ENCODE results near the gene ARHGEF2. TPM values are rescaled to one million over a fixed set of nuclear protein-coding genes. Genes with fewer than 3 reads are reported as not detected.

ARHGEF2 gene
- total and polyA plus RNA-seq, 9 of the 15 experiments (the other 6 are each of a cell fraction or from before 2014, with no cell fraction given): 7.1 to 162 (median 62.2) TPM

- TF ChIP-seq MNT (conservative IDR thresholded peaks at IDR 0.05) (no peak), BACH1 (tag; IDR thresholded peaks at IDR 0.05) (no peak; the same call in 1 of the 2 replicates), ZC3H4 (CRISPR knock-in tag; IDR thresholded peaks at IDR 0.05; ENCODE audit: borderline replicate concordance) (no peak), MLLT1 (IDR thresholded peaks at IDR 0.05) (peak in 1 of 2 experiments; percentile 98; a peak in 2 of 4 replicates), PYGO2 (tag; IDR thresholded peaks at IDR 0.05) (no peak), KDM1A (IDR thresholded peaks at IDR 0.05) (no peak), POLR2G (IDR thresholded peaks at IDR 0.05; ENCODE audit: low read depth, low read length) (no peak), ZNF668 (CRISPR knock-in tag; IDR thresholded peaks at IDR 0.05) (no peak), NR2F6 (CRISPR knock-in tag; IDR thresholded peaks at IDR 0.05) (no peak), DMBX1 (CRISPR knock-in tag; IDR thresholded peaks at IDR 0.05; ENCODE audit: borderline replicate concordance) (no peak), THAP7 (CRISPR knock-in tag; IDR thresholded peaks at IDR 0.05) (no peak), ZNF445 (CRISPR knock-in tag; IDR thresholded peaks at IDR 0.05; ENCODE audit: low read depth) (0 out of 2 replicates have a peak, but pooled peaks have one; percentile 35), HLTF (IDR thresholded peaks at IDR 0.05) (peak; percentile 46; the same call in 1 of the 2 replicates), MBD1 (CRISPR knock-in tag; IDR thresholded peaks at IDR 0.05) (0 out of 2 replicates have a peak, but pooled peaks have one; percentile 10), POU5F1 (IDR thresholded peaks at IDR 0.05; ENCODE audit: borderline replicate concordance, low read depth, low read length, partially characterized antibody) (no peak), CCNT2 (IDR thresholded peaks at IDR 0.05; ENCODE audit: borderline replicate concordance, extremely low read depth, insufficient read length, low read depth, low read length) (no peak)
- TF ChIP-seq, protein P1, sequence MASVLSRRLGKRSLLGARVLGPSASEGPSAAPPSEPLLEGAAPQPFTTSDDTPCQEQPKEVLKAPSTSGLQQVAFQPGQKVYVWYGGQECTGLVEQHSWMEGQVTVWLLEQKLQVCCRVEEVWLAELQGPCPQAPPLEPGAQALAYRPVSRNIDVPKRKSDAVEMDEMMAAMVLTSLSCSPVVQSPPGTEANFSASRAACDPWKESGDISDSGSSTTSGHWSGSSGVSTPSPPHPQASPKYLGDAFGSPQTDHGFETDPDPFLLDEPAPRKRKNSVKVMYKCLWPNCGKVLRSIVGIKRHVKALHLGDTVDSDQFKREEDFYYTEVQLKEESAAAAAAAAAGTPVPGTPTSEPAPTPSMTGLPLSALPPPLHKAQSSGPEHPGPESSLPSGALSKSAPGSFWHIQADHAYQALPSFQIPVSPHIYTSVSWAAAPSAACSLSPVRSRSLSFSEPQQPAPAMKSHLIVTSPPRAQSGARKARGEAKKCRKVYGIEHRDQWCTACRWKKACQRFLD (CRISPR knock-in tag; IDR thresholded peaks at IDR 0.05): peak; percentile 13; the same call in 1 of the 2 replicates
- TF ChIP-seq, protein P2, sequence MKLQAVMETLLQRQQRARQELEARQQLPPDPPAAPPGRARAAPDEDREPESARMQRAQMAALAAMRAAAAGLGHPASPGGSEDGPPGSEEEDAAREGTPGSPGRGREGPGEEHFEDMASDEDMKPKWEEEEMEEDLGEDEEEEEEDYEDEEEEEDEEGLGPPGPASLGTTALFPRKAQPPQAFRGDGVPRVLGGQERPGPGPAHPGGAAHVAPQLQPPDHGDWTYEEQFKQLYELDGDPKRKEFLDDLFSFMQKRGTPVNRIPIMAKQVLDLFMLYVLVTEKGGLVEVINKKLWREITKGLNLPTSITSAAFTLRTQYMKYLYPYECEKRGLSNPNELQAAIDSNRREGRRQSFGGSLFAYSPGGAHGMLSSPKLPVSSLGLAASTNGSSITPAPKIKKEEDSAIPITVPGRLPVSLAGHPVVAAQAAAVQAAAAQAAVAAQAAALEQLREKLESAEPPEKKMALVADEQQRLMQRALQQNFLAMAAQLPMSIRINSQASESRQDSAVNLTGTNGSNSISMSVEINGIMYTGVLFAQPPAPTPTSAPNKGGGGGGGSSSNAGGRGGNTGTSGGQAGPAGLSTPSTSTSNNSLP (IDR thresholded peaks at IDR 0.05; ENCODE audit: borderline replicate concordance, low read depth, low read length): 0 out of 2 replicates have a peak, but pooled peaks have one; percentile 4
These were observed 43.3 kb downstream of the ARHGEF2 start (continued) for GRCh38 chr1:155934936-155935590.

Measured in K562 (cell line).